Psoas muscle (tissue), 8 donors: ENCODE results near the gene RGS3. TPM values are rescaled to one million over a fixed set of nuclear protein-coding genes. Genes with fewer than 3 reads are reported as not detected.

Source experiments
- ATAC-seq, 4 donors: fragments of 200-7000 bp; cut with Tn5 transposase; one replicate each; pipeline ENCODE4 v1.9.1; 2020; ENCODE audit warnings: moderate library complexity in 3 of 4, mild to moderate bottlenecking in 2 of 4
- DNase-seq, 2 donors: peaks; one replicate each; pipeline ENCODE4 v3.0.0-alpha.2; 2020
- H3K27ac ChIP-seq: fragments of 200-600 bp; one replicate; pipeline ENCODE4 v1.8.0; 2022
- H3K27me3 ChIP-seq, 3 donors: fragments of 200-600 bp in 1 of 3; one replicate each; pipeline versions ENCODE4 v1.6.1 to v1.8.0; 2013 to 2022; ENCODE audit warnings: low read length in 2 of 3, mild to moderate bottlenecking in 2 of 3, moderate library complexity in 1 of 3; ENCODE audit not compliant: insufficient read depth in 3 of 3
- H3K36me3 ChIP-seq, 2 donors: fragments of 200-600 bp in 1 of 2; one replicate each; pipeline versions ENCODE4 v1.6.1 to v1.8.0; 2013 to 2022; ENCODE audit warnings: low read depth in 1 of 2, mild to moderate bottlenecking in 1 of 2, moderate library complexity in 1 of 2; ENCODE audit not compliant: insufficient read depth in 1 of 2
- H3K4me1 ChIP-seq: fragments of 200-600 bp; one replicate; pipeline ENCODE4 v1.8.0; 2022
- H3K4me3 ChIP-seq: fragments of 200-600 bp; one replicate; pipeline ENCODE4 v1.8.0; 2022; ENCODE audit warnings: mild to moderate bottlenecking
- H3K9me3 ChIP-seq: fragments of 200-600 bp; one replicate; pipeline ENCODE4 v1.8.0; 2022
- WGBS, 3 donors: extraction: QIAGEN DNeasy Blood & Tissue Kit; methylation state at CpG; one replicate each; pipeline versions ENCODE4 v1.1.6 to v1.1.7; 2013; 5-methylcytosine and 5-hydroxymethylcytosine counted together
- intact Hi-C, 2 donors: fragments of 100-400 bp; cut with DNase I; formaldehyde crosslinking; loops; one replicate each; pipeline versions ENCODE4 v1.11.0 to v1.14.2; 2022
- polyA plus RNA-seq, 3 donors: library from polyadenylated mRNA; stranded (reverse); fragments of 200-250 nt; gene quantifications; one replicate each; pipeline ENCODE4 v1.2.3, GENCODE V29; 2013
- total RNA-seq, 4 donors: library from RNA; stranded (reverse); fragmentation: NEBNext Ultra II Directional in 2 of 4; extraction: Animal tissue kit (Norgen Biotek cat#: 25700) in 2 of 4; gene quantifications; one replicate each; pipeline versions ENCODE4 v1.2.1 to v1.2.4, GENCODE V29; 2021 to 2023
- TF ChIP-seq, protein P1 (sequence below): fragments of 200-600 bp; IDR thresholded peaks from one replicate; pipeline ENCODE4 v1.8.0; 2022; ENCODE audit warnings: antibody characterized with exemption
- donor health status: healthy with polysubstance abuse.
- donor health status: DM: no; HTN: no; CAD: no; lungs with moderate emphysema.
- donor health status: Bipolar disorder and iron deficiency.
- donor health status: healthy.
- donor health status: DM: yes; HTN: yes; CAD: no.
- donor health status: DM: no; HTN: no; CAD: no.
- donor health status: DM: no; HTN: no; CAD: no.
- donor health status: DM: yes; HTN: yes; CAD: no.

Gene RGS3
- total and polyA plus RNA-seq, 7 donors: 7.1 to 38.1 (median 14.6) TPM

GRCh38 chr9:113600023-113600823 lies 136.7 kb downstream of the RGS3 start:
- WGBS, 3 donors: 37 to 58% (median 50%) methylated on average over 12 of the region's 12 CpGs
- no peaks in the 10 kb centered on the region for H3K27me3 ChIP-seq

DNA sequence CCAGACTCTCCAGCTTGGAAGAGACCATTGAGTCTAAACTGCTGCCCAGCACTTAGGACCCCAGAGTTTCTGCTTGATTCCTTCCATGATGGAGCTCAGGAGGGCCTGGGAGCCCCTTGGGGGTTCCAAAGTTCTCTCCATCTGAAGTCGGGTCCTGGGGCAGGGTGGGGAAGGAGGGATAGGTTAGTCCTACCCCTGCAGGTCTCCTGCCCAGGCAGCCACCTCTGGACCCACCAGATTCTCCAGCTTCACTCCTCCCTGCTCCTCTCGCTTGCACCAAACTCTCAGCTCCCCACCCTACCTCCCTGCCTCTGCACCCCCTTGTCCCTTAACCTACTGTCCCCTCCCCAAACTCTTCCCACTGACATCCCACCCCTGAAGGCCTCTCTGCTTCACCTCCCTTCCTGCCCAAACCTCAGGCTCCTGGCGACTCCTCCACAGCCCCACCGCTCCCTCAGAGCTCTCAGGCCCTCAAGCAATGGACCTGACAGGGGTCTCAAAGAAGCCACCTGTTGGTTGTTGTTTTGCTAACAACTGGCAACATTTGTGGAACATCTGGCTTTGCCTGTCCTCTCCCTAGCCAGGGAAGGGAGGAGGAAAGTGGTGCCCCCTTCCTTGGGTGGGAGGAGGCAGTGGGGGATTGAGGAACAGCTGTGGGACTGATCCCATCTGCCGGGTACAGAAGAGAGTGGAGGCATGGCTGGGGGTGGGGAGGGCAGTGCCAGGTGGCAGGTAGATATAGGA lies 137.5 kb downstream of the RGS3 start:
- Histone ChIP-seq H3K27ac (no peak overlapping the region), H3K4me3 (no peak overlapping the region), H3K4me1 (peaks cover 44% of the 10 kb centered on the region), H3K27me3 (no peaks in the 10 kb centered on the region), H3K36me3 (peaks cover 0 to 19% of the 10 kb centered on the region in 2 donors), H3K9me3 (no peaks in the 10 kb centered on the region)
- DNase-seq (peak in 1 of 2 donors; percentile 48), ATAC-seq (no peak)
- TF ChIP-seq, protein P1, sequence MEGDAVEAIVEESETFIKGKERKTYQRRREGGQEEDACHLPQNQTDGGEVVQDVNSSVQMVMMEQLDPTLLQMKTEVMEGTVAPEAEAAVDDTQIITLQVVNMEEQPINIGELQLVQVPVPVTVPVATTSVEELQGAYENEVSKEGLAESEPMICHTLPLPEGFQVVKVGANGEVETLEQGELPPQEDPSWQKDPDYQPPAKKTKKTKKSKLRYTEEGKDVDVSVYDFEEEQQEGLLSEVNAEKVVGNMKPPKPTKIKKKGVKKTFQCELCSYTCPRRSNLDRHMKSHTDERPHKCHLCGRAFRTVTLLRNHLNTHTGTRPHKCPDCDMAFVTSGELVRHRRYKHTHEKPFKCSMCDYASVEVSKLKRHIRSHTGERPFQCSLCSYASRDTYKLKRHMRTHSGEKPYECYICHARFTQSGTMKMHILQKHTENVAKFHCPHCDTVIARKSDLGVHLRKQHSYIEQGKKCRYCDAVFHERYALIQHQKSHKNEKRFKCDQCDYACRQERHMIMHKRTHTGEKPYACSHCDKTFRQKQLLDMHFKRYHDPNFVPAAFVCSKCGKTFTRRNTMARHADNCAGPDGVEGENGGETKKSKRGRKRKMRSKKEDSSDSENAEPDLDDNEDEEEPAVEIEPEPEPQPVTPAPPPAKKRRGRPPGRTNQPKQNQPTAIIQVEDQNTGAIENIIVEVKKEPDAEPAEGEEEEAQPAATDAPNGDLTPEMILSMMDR: no peak
- intact Hi-C loops: no loop called here
- 52 to 67% (median 56%) methylated on average over 5 of the region's 5 CpGs for WGBS, 3 donors

More at GRCh38 chr9:113600023-113600823, 136.7 kb downstream of the RGS3 start:
- Histone ChIP-seq H3K4me1 (peaks cover 53% of the 10 kb centered on the region), H3K27ac (peak overlapping the region; percentile 46), H3K9me3 (no peaks in the 10 kb centered on the region), H3K4me3 (no peak overlapping the region), H3K36me3 (peaks cover 0 to 26% of the 10 kb centered on the region in 2 donors)
- peak in 1 of 2 donors; percentile 56 for DNase-seq
- intact Hi-C loops: no loop called here
- TF ChIP-seq, protein P1: no peak
- ATAC-seq: peak in 2 of 4 donors; percentile 65 to 67

- H3K4me1 ChIP-seq: peaks cover 43% of the 10 kb centered on the region
These were observed 138.1 kb downstream of the RGS3 start for GRCh38 chr9:113601656-113602055.

DNA sequence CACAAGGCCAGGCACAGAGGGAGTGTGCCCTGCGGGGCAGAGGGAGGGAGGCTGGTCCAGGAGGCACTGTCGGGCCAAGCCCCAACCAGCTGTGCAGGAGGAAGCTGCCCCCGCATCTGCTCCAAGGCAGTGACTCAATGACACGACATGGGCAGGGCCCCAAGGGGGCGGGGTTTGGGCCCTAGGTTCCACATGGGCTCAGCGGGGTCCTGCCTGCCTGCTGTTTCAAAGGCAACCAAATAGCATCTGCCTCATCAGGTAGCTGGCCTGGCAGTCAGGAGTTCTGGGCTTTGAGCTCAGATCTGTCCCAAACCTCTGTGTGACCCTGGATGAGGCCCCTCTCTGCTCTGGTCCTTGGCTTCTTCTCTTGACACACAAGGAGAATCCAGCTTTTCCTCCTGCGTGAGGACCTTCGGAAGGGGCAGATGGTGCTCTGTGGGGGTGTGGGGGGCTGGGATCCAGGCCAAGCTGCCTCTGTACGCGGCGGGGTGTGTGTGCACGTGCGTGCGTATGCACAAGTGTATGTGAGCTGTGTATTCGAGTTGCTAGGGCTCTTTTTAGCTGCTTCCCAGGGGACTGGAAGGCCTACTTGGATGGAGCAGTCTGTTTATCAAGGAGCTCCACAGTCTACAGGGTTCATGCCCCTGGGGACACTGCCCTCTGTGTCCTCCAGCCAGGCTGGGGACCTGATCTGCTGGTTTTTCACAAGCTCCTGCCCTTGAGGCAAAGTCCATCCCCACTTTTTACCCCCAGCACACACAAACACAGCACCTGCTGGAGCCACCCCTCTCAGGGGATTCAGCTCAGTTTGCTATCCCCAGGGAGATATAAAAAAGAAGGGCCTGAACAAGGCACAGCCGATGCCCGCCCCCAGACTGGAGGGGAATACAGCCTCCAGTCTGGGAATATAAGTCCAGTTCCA lies 138.9 kb downstream of the RGS3 start:
- WGBS, 3 donors: 24 to 44% (median 35%) methylated on average over 17 of the region's 17 CpGs
- TF ChIP-seq, protein P1: no peak
- peak; percentile 87 to 90 for DNase-seq

More at GRCh38 chr9:113601656-113602055, 138.1 kb downstream of the RGS3 start:
- Histone ChIP-seq H3K36me3 (peaks cover 0 to 13% of the 10 kb centered on the region in 2 donors), H3K4me3 (no peak overlapping the region), H3K27ac (peak overlapping the region; percentile 50), H3K27me3 (no peaks in the 10 kb centered on the region), H3K9me3 (no peaks in the 10 kb centered on the region)
- WGBS, 3 donors: 53 to 59% (median 56%) methylated on average over 5 of the region's 5 CpGs
- TF ChIP-seq, protein P1: no peak
- ATAC-seq (no peak), DNase-seq (peak in 1 of 2 donors; percentile 14)
- intact Hi-C loops: no loop called here

More for the DNA sequence above, 138.9 kb downstream of the RGS3 start:
- ATAC-seq: peak; percentile 60 to 80 (median 74)
- H3K27me3 ChIP-seq: no peaks in the 10 kb centered on the region
- peak overlapping the region; percentile 50 for H3K27ac ChIP-seq
- intact Hi-C loops: no loop called here
- peaks cover 0 to 6% of the 10 kb centered on the region in 2 donors for H3K36me3 ChIP-seq
- no peaks in the 10 kb centered on the region for H3K9me3 ChIP-seq
- peaks cover 39% of the 10 kb centered on the region for H3K4me1 ChIP-seq
- H3K4me3 ChIP-seq: no peak overlapping the region
